Osteocyte (in vitro differentiated cells): Measurements from ENCODE around the gene GGT1. TPM values are rescaled to one million over a fixed set of nuclear protein-coding genes. Genes with fewer than 3 reads are reported as not detected.

Source experiments
- DNase-seq: peaks from one replicate; pipeline ENCODE4 v3.0.0; 2021; ENCODE audit warnings: mixed read lengths; ENCODE audit not compliant: unreplicated experiment; ENCODE audit errors: extremely low spot score
- H3K27ac Mint-ChIP-seq: one replicate; pipeline ENCODE4 v1.8.0; 2021; ENCODE audit warnings: mild to moderate bottlenecking, mixed read lengths; ENCODE audit not compliant: unreplicated experiment
- H3K27me3 Mint-ChIP-seq: one replicate; pipeline ENCODE4 v1.8.0; 2021; ENCODE audit warnings: mixed read lengths; ENCODE audit not compliant: unreplicated experiment
- H3K36me3 Mint-ChIP-seq: one replicate; pipeline ENCODE4 v1.8.0; 2021; ENCODE audit warnings: mixed read lengths; ENCODE audit not compliant: unreplicated experiment
- H3K4me1 Mint-ChIP-seq: one replicate; pipeline ENCODE4 v1.8.0; 2021; ENCODE audit warnings: mixed read lengths; ENCODE audit not compliant: unreplicated experiment
- H3K4me3 Mint-ChIP-seq: one replicate; pipeline ENCODE4 v1.8.0; 2021; ENCODE audit warnings: mild to moderate bottlenecking, moderate library complexity, mixed read lengths; ENCODE audit not compliant: unreplicated experiment
- H3K9me3 Mint-ChIP-seq: one replicate; pipeline ENCODE4 v1.8.0; 2021; ENCODE audit warnings: mixed read lengths; ENCODE audit not compliant: unreplicated experiment
- CTCF ChIP-seq: fragments of 200-600 bp; sonication (generic); IDR thresholded peaks from 2 replicates; pipeline ENCODE4 v1.5.0; 2021; ENCODE audit warnings: antibody characterized with exemption, mild to moderate bottlenecking, moderate library complexity
- total RNA-seq: library from RNA; stranded (reverse); gene quantifications from 2 replicates; pipeline ENCODE4 v1.2.1, GENCODE V29; 2021

The GGT1 gene
- total RNA-seq, 1 donor from 2014 or later: 2.6 TPM

GRCh38 chr22:24584871-24585411, 18.1 kb upstream of the GGT1 start:
- no peaks in the 10 kb centered on the region for H3K9me3 Mint-ChIP-seq
- no peak overlapping the region for H3K4me3 Mint-ChIP-seq
- DNase-seq: no peak
- H3K27me3 Mint-ChIP-seq: no peaks in the 10 kb centered on the region
- no peaks in the 10 kb centered on the region for H3K36me3 Mint-ChIP-seq
- no peak for TF ChIP-seq CTCF
- H3K4me1 Mint-ChIP-seq: peaks cover 9% of the 10 kb centered on the region
- H3K27ac Mint-ChIP-seq: no peak overlapping the region

- TF ChIP-seq CTCF: no peak
- Mint-ChIP-seq H3K4me3 (no peak overlapping the region), H3K27ac (no peak overlapping the region), H3K36me3 (no peaks in the 10 kb centered on the region), H3K27me3 (no peaks in the 10 kb centered on the region), H3K4me1 (peaks cover 9% of the 10 kb centered on the region), H3K9me3 (no peaks in the 10 kb centered on the region)
- no peak for DNase-seq
Observed at GRCh38 chr22:24585461-24585860, 17.5 kb upstream of the GGT1 start.

GRCh38 chr22:24585927-24586546, 17.0 kb upstream of the GGT1 start:
- TF ChIP-seq CTCF: no peak
- Mint-ChIP-seq H3K36me3 (no peaks in the 10 kb centered on the region), H3K4me1 (peaks cover 9% of the 10 kb centered on the region), H3K9me3 (no peaks in the 10 kb centered on the region), H3K4me3 (no peak overlapping the region), H3K27ac (no peak overlapping the region), H3K27me3 (no peaks in the 10 kb centered on the region)
- DNase-seq: no peak

- TF ChIP-seq CTCF: no peak
- H3K4me1 Mint-ChIP-seq: peaks cover 12% of the 10 kb centered on the region
- H3K4me3 Mint-ChIP-seq: no peak overlapping the region
- no peak overlapping the region for H3K27ac Mint-ChIP-seq
- H3K9me3 Mint-ChIP-seq: no peaks in the 10 kb centered on the region
- DNase-seq: no peak
- H3K36me3 Mint-ChIP-seq: no peaks in the 10 kb centered on the region
- no peaks in the 10 kb centered on the region for H3K27me3 Mint-ChIP-seq
Observed at GRCh38 chr22:24587251-24587650, 15.7 kb upstream of the GGT1 start.

- H3K36me3 Mint-ChIP-seq: no peaks in the 10 kb centered on the region
- no peak overlapping the region for H3K4me3 Mint-ChIP-seq
- TF ChIP-seq CTCF: no peak
- H3K4me1 Mint-ChIP-seq: peaks cover 15% of the 10 kb centered on the region
- DNase-seq: no peak
- no peaks in the 10 kb centered on the region for H3K9me3 Mint-ChIP-seq
- H3K27me3 Mint-ChIP-seq: no peaks in the 10 kb centered on the region
- H3K27ac Mint-ChIP-seq: no peak overlapping the region
Observed at GRCh38 chr22:24587948-24588347, 15.0 kb upstream of the GGT1 start.
